Neutrophil (primary cell): ENCODE data around the gene UHMK1.

ENCODE experiments used
- H3K27ac ChIP-seq: fragments of 200-600 bp; sonication (generic); 2 replicates; pipeline ENCODE4 v1.5.1; 2016; ENCODE audit warnings: mild to moderate bottlenecking, moderate library complexity
- H3K27me3 ChIP-seq: fragments of 200-600 bp; sonication (generic); 2 replicates; pipeline ENCODE4 v1.6.0; 2016; ENCODE audit warnings: mild to moderate bottlenecking
- H3K36me3 ChIP-seq: fragments of 200-600 bp; sonication (generic); 2 replicates; pipeline ENCODE4 v1.5.1; 2017
- H3K4me1 ChIP-seq, 2 experiments: fragments of 200-600 bp in 1 of 2; sonication (generic) in 1 of 2; 1 replicate in 1 of 2; 2 replicates in 1 of 2; pipeline versions ENCODE4 v1.5.1 to v1.6.1; 2013 to 2016; ENCODE audit warnings: low read depth in 1 of 2, low read length in 1 of 2, mild to moderate bottlenecking in 1 of 2, moderate library complexity in 1 of 2; ENCODE audit not compliant: control insufficient read depth in 1 of 2, insufficient read depth in 1 of 2
- H3K4me3 ChIP-seq, 2 experiments: fragments of 200-600 bp in 1 of 2; sonication (generic) in 1 of 2; 1 replicate in 1 of 2; 2 replicates in 1 of 2; pipeline ENCODE4 v1.5.1; 2013 to 2016; ENCODE audit warnings: low read depth in 1 of 2, low read length in 1 of 2, mild to moderate bottlenecking in 1 of 2, moderate library complexity in 1 of 2
- H3K9me3 ChIP-seq: fragments of 200-600 bp; sonication (generic); 2 replicates; pipeline ENCODE4 v1.5.1; 2016
- CTCF ChIP-seq: fragments of 200-600 bp; sonication (generic); IDR thresholded peaks from 2 replicates; pipeline ENCODE4 v1.5.1; 2016; ENCODE audit warnings: antibody characterized with exemption

The UHMK1 gene

DNA sequence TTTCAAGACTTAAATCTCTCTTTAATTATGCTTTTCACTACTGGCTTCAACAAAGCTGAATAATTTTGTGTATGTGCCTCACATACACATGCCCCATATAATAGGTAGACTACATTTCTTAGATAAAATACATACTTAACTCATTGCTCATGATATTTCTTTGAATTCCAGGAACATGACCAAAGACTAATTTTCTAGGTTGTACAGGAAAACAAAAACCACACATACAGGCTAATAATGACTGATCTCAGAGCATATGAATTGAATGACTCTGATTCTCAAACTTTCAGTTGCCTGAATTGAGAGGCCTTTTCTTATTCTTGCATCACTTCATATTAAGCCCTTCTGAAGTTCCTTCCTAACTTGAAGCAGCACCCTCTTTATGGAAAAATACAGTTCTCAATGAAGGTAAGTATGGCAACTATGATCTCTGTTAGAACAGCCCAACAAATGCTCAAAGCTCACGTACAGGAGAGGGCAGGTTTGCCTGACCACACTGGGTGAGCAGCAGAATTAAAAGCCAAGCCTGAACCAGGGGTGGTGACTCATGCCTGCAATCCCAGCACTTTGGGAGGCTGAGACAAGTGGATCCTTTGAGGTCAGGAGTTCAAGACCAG, 41.3 kb downstream of the UHMK1 start:
- no peaks in the 10 kb centered on the region for H3K27me3 ChIP-seq
- no peak for TF ChIP-seq CTCF
- no peak overlapping the region for H3K27ac ChIP-seq
- no peaks in the 10 kb centered on the region for H3K36me3 ChIP-seq
- no peaks in the 10 kb centered on the region for H3K4me1 ChIP-seq
- no peaks in the 10 kb centered on the region for H3K9me3 ChIP-seq
- no peak overlapping the region for H3K4me3 ChIP-seq

DNA sequence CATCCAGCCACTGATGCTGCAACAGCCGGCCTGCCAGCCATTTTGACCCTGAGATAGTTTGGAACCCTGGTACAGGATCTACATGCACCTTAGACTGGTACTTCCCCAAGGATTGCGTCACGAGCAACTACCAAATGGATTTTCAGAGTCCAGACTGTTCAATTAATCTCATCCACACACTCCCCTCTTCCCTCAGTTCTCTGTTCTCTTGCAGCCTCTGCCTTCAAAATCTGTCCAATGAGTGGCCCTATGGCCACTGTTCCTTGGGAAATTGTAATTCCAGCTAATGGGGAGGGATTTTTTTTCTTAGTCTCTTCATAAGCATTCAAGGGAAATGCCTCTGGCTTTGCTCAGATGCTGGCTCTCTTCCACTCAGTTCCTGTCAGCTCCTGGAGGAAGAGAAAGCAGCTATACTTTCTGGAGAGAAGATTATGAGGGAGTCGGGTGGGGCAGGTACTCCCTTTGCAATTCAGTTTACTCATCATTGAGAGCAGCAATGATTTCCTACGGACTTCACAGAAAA, 44.1 kb downstream of the UHMK1 start:
- no peak for TF ChIP-seq CTCF
- H3K27ac ChIP-seq, result no peak overlapping the region

DNA sequence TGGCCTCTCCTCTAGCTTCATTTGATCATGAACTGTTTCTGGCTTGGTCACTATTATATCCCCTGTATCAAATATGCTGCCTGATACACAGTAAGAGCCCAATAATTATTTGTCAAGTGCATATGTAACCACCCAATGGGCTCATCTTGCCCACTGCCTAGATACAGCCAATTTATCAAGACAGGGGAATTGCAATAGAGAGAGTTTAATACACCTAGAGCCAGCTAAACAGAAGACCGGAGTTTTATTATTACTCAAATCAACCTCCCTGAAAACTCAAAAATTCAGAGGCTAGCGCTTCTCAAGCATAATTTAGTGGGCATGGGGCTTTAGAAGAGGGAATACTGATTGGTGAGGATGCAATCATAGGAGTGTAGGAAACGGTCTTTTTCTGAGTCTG, 45.6 kb downstream of the UHMK1 start:
- H3K27ac ChIP-seq, result no peak overlapping the region
- no peaks in the 10 kb centered on the region for H3K36me3 ChIP-seq
- H3K4me3 ChIP-seq, result no peak overlapping the region
- no peak for TF ChIP-seq CTCF
- no peaks in the 10 kb centered on the region for H3K9me3 ChIP-seq
- H3K4me1 ChIP-seq, result no peaks in the 10 kb centered on the region
- no peaks in the 10 kb centered on the region for H3K27me3 ChIP-seq

More for the DNA sequence above, 44.1 kb downstream of the UHMK1 start:
- H3K36me3 ChIP-seq, result no peaks in the 10 kb centered on the region
- H3K27me3 ChIP-seq, result no peaks in the 10 kb centered on the region
- no peak overlapping the region for H3K4me3 ChIP-seq
- H3K9me3 ChIP-seq, result no peaks in the 10 kb centered on the region
- H3K4me1 ChIP-seq, result no peaks in the 10 kb centered on the region

DNA sequence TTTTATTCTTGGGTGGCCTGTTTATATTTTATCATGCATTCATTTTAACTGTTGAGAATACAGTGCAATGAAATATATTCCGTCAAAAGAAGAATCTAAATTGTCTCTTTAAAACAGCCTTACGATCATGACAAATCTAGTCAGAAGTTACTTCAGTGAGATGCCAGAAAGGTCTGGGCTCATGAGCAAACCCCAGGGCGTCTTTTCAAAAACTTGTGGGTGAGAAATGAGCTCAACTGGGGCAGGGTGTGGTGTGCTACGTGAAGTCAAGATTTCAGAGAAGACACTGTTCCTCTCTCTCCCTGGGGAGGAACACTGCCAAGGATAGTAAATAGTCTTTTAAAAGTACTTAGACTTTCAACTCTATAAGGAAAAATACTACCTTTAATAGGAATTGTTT, 50.6 kb downstream of the UHMK1 start:
- H3K36me3 ChIP-seq, result no peaks in the 10 kb centered on the region
- TF ChIP-seq CTCF, result no peak

GRCh38 chr1:162549001-162549400, 51.4 kb downstream of the UHMK1 start:
- no peak overlapping the region for H3K27ac ChIP-seq
- no peak for TF ChIP-seq CTCF
- H3K4me3 ChIP-seq, result no peak overlapping the region
- no peaks in the 10 kb centered on the region for H3K27me3 ChIP-seq
- no peaks in the 10 kb centered on the region for H3K9me3 ChIP-seq
- no peaks in the 10 kb centered on the region for H3K36me3 ChIP-seq
- peaks cover 5 to 10% of the 10 kb centered on the region in 2 experiments for H3K4me1 ChIP-seq

More for the DNA sequence above, 50.6 kb downstream of the UHMK1 start:
- Histone ChIP-seq H3K27me3 (no peaks in the 10 kb centered on the region), H3K4me1 (peaks cover 5 to 10% of the 10 kb centered on the region in 2 experiments), H3K27ac (no peak overlapping the region), H3K9me3 (no peaks in the 10 kb centered on the region), H3K4me3 (no peak overlapping the region)
